ENCODE results near the gene EYA4.

Gene EYA4

GRCh38 chr6:133333852-133334251 is 92.7 kb downstream of the EYA4 start:
- Histone ChIP-seq H3K79me2 (ENCODE audit: insufficient read depth, low read length) (no peaks in the 10 kb centered on the region), H3K9me2 (replicated peaks; ENCODE audit: low read depth, low read length) (no peaks in the 10 kb centered on the region), H2AFZ (ENCODE audit: low read length) (no peak overlapping the region), H3K9ac (ENCODE audit: low read depth, low read length, poor library complexity, severe bottlenecking) (no peak overlapping the region), H3K4me2 (ENCODE audit: low read depth, low read length, poor library complexity, severe bottlenecking) (no peak overlapping the region), H3K9me3 (ENCODE audit: insufficient read depth, low read depth, low read length) (no peaks in the 10 kb centered on the region), H3K36me3 (ENCODE audit: insufficient read depth, low read length) (no peaks in the 10 kb centered on the region), H3K27me3 (ENCODE audit: insufficient read depth, low read length, poor library complexity, severe bottlenecking) (no peaks in the 10 kb centered on the region), H3F3A (ENCODE audit: low read depth) (no peaks in the 10 kb centered on the region), H3K4me3 (ENCODE audit: low read length, poor library complexity, severe bottlenecking) (no peak overlapping the region), H4K20me1 (ENCODE audit: insufficient read depth, low read length, poor library complexity, severe bottlenecking) (no peaks in the 10 kb centered on the region), H3K4me1 (ENCODE audit: insufficient read depth, low read length, poor library complexity, severe bottlenecking) (no peaks in the 10 kb centered on the region)
- no peak for TF ChIP-seq EZH2phosphoT487 (IDR thresholded peaks at IDR 0.05; ENCODE audit: borderline replicate concordance)
- no peak for TF ChIP-seq CTCF (conservative IDR thresholded peaks at IDR 0.05; ENCODE audit: low read length)

- H3K9me2 ChIP-seq (replicated peaks; ENCODE audit: low read depth, low read length): no peaks in the 10 kb centered on the region
- no peaks in the 10 kb centered on the region for H3K27me3 ChIP-seq (ENCODE audit: insufficient read depth, low read length, poor library complexity, severe bottlenecking)
- H3K9me3 ChIP-seq (ENCODE audit: insufficient read depth, low read depth, low read length): no peaks in the 10 kb centered on the region
- H3F3A ChIP-seq (ENCODE audit: low read depth): no peaks in the 10 kb centered on the region
- H2AFZ ChIP-seq (ENCODE audit: low read length): no peak overlapping the region
- H3K36me3 ChIP-seq (ENCODE audit: insufficient read depth, low read length): no peaks in the 10 kb centered on the region
- H3K9ac ChIP-seq (ENCODE audit: low read depth, low read length, poor library complexity, severe bottlenecking): no peak overlapping the region
- TF ChIP-seq CTCF (conservative IDR thresholded peaks at IDR 0.05; ENCODE audit: low read length): no peak
- TF ChIP-seq EZH2phosphoT487 (IDR thresholded peaks at IDR 0.05; ENCODE audit: borderline replicate concordance): no peak
- no peak overlapping the region for H3K4me3 ChIP-seq (ENCODE audit: low read length, poor library complexity, severe bottlenecking)
- no peaks in the 10 kb centered on the region for H3K79me2 ChIP-seq (ENCODE audit: insufficient read depth, low read length)
- no peaks in the 10 kb centered on the region for H3K4me1 ChIP-seq (ENCODE audit: insufficient read depth, low read length, poor library complexity, severe bottlenecking)
- no peaks in the 10 kb centered on the region for H4K20me1 ChIP-seq (ENCODE audit: insufficient read depth, low read length, poor library complexity, severe bottlenecking)
- H3K4me2 ChIP-seq (ENCODE audit: low read depth, low read length, poor library complexity, severe bottlenecking): no peak overlapping the region
Measured at GRCh38 chr6:133337308-133337707, 96.2 kb downstream of the EYA4 start.

- TF ChIP-seq EZH2phosphoT487 (IDR thresholded peaks at IDR 0.05; ENCODE audit: borderline replicate concordance): no peak
- TF ChIP-seq CTCF (conservative IDR thresholded peaks at IDR 0.05; ENCODE audit: low read length): no peak
- Histone ChIP-seq H3K36me3 (ENCODE audit: insufficient read depth, low read length) (no peaks in the 10 kb centered on the region), H3K27me3 (ENCODE audit: insufficient read depth, low read length, poor library complexity, severe bottlenecking) (no peaks in the 10 kb centered on the region), H3K9me2 (replicated peaks; ENCODE audit: low read depth, low read length) (no peaks in the 10 kb centered on the region), H3K9me3 (ENCODE audit: insufficient read depth, low read depth, low read length) (no peaks in the 10 kb centered on the region), H3K4me2 (ENCODE audit: low read depth, low read length, poor library complexity, severe bottlenecking) (no peak overlapping the region), H4K20me1 (ENCODE audit: insufficient read depth, low read length, poor library complexity, severe bottlenecking) (no peaks in the 10 kb centered on the region), H3K79me2 (ENCODE audit: insufficient read depth, low read length) (no peaks in the 10 kb centered on the region), H3K4me3 (ENCODE audit: low read length, poor library complexity, severe bottlenecking) (no peak overlapping the region), H2AFZ (ENCODE audit: low read length) (no peak overlapping the region), H3K9ac (ENCODE audit: low read depth, low read length, poor library complexity, severe bottlenecking) (no peak overlapping the region), H3F3A (ENCODE audit: low read depth) (no peaks in the 10 kb centered on the region), H3K4me1 (ENCODE audit: insufficient read depth, low read length, poor library complexity, severe bottlenecking) (no peaks in the 10 kb centered on the region)
Measured at GRCh38 chr6:133339543-133340384, 98.6 kb downstream of the EYA4 start.
